ENCODE results near the gene PAX4. TPM values are rescaled to one million over a fixed set of nuclear protein-coding genes. Genes with fewer than 3 reads are reported as not detected.

Gene PAX4
- total and polyA plus RNA-seq, 2 donors (not counting 3 experiments of a cell fraction or from before 2014, with no cell fraction given) = not detected

- Histone ChIP-seq H4K20me1 (replicated peaks; ENCODE audit: control insufficient read depth, extremely low read depth, insufficient read depth, low read length) (peaks cover 11% of the 10 kb centered on the region), H3K9me1 (replicated peaks; ENCODE audit: control insufficient read depth, extremely low read depth, insufficient read depth, low read length) (no peaks in the 10 kb centered on the region), H2AFZ (ENCODE audit: low read depth, low read length) (no peak overlapping the region), H3K9me3 (replicated peaks; ENCODE audit: control insufficient read depth, insufficient read depth, low read length) (no peaks in the 10 kb centered on the region), H3K79me2 (ENCODE audit: control insufficient read depth, insufficient read depth, low read length) (peaks cover 99% of the 10 kb centered on the region), H3K4me1 (ENCODE audit: control insufficient read depth, extremely low read depth, insufficient read depth, low read length) (peaks cover 9% of the 10 kb centered on the region), H3K27ac (ENCODE audit: insufficient read depth, low read depth, low read length) (no peak overlapping the region), H3K4me3 (replicated peaks in 1 of 3; ENCODE audit: insufficient read depth in 1 of 3, low read depth in 1 of 3, low read length in 3 of 3) (no peak overlapping the region), H3K9ac (replicated peaks; ENCODE audit: extremely low read depth, insufficient read depth, low read length) (no peak overlapping the region), H3K27me3 (ENCODE audit: control insufficient read depth in 2 of 2, insufficient read depth in 2 of 2, low read length in 2 of 2) (no peaks in the 10 kb centered on the region), H3K4me2 (ENCODE audit: insufficient read depth, low read length) (no peak overlapping the region), H3K36me3 (ENCODE audit: control insufficient read depth in 2 of 2, extremely low read depth in 1 of 2, insufficient read depth in 2 of 2, low read length in 2 of 2) (peaks cover 0 to 7% of the 10 kb centered on the region in 2 experiments)
- ChIA-PET POLR2A (no interaction called here), CTCF (no interaction called here)
- TF ChIP-seq JUN (IDR thresholded peaks at IDR 0.05; ENCODE audit: borderline replicate concordance, insufficient read depth, insufficient read length, low read depth) = no peak
- no peak for TF ChIP-seq MAX (IDR thresholded peaks at IDR 0.05; ENCODE audit: insufficient read depth, insufficient read length)
- no peak for DNase-seq (ENCODE audit: low read depth, low spot score)
- no TSS peak for BruUV-seq (replicated peaks)
- no peak for FAIRE-seq
- intact Hi-C loops (cut with micrococcal nuclease) (no loop called here), dilution Hi-C loops (cut with MboI; ENCODE audit: extremely low pct_ligation_motif_present, low sequenced_read_pairs) (no loop called here)
Observed at GRCh38 chr7:127658970-127659630, 41.2 kb upstream of the PAX4 start.

DNA sequence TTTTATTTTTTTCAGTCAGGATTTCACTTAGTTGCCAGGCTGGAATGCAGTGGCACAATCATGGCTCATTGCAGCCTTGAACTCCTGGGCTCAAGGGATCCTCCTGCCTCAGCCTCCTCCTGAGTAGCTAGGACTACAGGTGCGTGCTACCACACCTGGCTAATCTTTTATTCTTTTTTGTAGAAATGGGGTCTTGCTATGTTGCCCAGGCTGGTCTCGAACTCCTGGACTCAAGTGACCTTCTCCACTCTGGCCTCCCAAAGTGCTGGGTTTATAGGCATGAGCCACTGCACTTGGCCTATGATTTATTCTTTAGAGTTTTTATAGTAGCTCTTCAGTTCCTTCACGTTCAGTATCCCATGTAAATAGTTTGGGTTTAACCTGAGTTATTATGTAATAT is 39.6 kb upstream of the PAX4 start:
- Histone ChIP-seq H3K9me1 (replicated peaks; ENCODE audit: control insufficient read depth, extremely low read depth, insufficient read depth, low read length) (no peaks in the 10 kb centered on the region), H3K36me3 (ENCODE audit: control insufficient read depth in 2 of 2, extremely low read depth in 1 of 2, insufficient read depth in 2 of 2, low read length in 2 of 2) (peaks cover 0 to 7% of the 10 kb centered on the region in 2 experiments), H3K79me2 (ENCODE audit: control insufficient read depth, insufficient read depth, low read length) (peaks cover 99% of the 10 kb centered on the region), H4K20me1 (replicated peaks; ENCODE audit: control insufficient read depth, extremely low read depth, insufficient read depth, low read length) (peaks cover 11% of the 10 kb centered on the region), H3K4me2 (ENCODE audit: insufficient read depth, low read length) (no peak overlapping the region), H3K27ac (ENCODE audit: insufficient read depth, low read depth, low read length) (no peak overlapping the region), H3K9me3 (replicated peaks; ENCODE audit: control insufficient read depth, insufficient read depth, low read length) (no peaks in the 10 kb centered on the region), H3K4me3 (replicated peaks in 1 of 3; ENCODE audit: insufficient read depth in 1 of 3, low read depth in 1 of 3, low read length in 3 of 3) (no peak overlapping the region), H2AFZ (ENCODE audit: low read depth, low read length) (no peak overlapping the region), H3K9ac (replicated peaks; ENCODE audit: extremely low read depth, insufficient read depth, low read length) (no peak overlapping the region), H3K27me3 (ENCODE audit: control insufficient read depth in 2 of 2, insufficient read depth in 2 of 2, low read length in 2 of 2) (no peaks in the 10 kb centered on the region), H3K4me1 (ENCODE audit: control insufficient read depth, extremely low read depth, insufficient read depth, low read length) (peaks cover 22% of the 10 kb centered on the region)
- ChIA-PET CTCF (interaction anchor here (1.5 kb wide), 1 partner anchor 9 kb away, joined by 4 read pairs; no protein-coding TSS in a partner anchor), POLR2A (no interaction called here)
- TF ChIP-seq EZH2 (IDR thresholded peaks at IDR 0.05; ENCODE audit: borderline replicate concordance, low read depth, low read length, severe bottlenecking) = no peak
- no peak for TF ChIP-seq POLR2A (IDR thresholded peaks at IDR 0.05; ENCODE audit: low read depth, low read length)
- TF ChIP-seq MAX (IDR thresholded peaks at IDR 0.05; ENCODE audit: insufficient read depth, insufficient read length) = no peak
- no peak for TF ChIP-seq CTCF (IDR thresholded peaks at IDR 0.05; ENCODE audit: extremely low read depth in 1 of 2, insufficient read depth in 1 of 2, low read depth in 1 of 2, low read length in 2 of 2)
- no peak for TF ChIP-seq FOS (IDR thresholded peaks at IDR 0.05; ENCODE audit: borderline replicate concordance, insufficient read depth, low read length)
- TF ChIP-seq JUN (IDR thresholded peaks at IDR 0.05; ENCODE audit: borderline replicate concordance, insufficient read depth, insufficient read length, low read depth) = no peak
- TF ChIP-seq POLR2AphosphoS5 (IDR thresholded peaks at IDR 0.05; ENCODE audit: insufficient read depth, low read depth, low read length) = no peak
- TF ChIP-seq GATA2 (IDR thresholded peaks at IDR 0.05; ENCODE audit: insufficient read depth, insufficient read length, low read depth, low read length) = no peak
- no peak for TF ChIP-seq MYC (IDR thresholded peaks at IDR 0.05; ENCODE audit: low read depth, low read length)
- no peak for DNase-seq (ENCODE audit: low read depth, low spot score)
- FAIRE-seq = no peak
- no TSS peak for BruUV-seq (replicated peaks)
- dilution Hi-C loops (cut with MboI; ENCODE audit: extremely low pct_ligation_motif_present, low sequenced_read_pairs) = no loop called here
- intact Hi-C loops (cut with micrococcal nuclease) = no loop called here

All from endothelial cell of umbilical vein (primary cell).